ENCODE measurements around the gene GAB4.

The GAB4 gene

DNA sequence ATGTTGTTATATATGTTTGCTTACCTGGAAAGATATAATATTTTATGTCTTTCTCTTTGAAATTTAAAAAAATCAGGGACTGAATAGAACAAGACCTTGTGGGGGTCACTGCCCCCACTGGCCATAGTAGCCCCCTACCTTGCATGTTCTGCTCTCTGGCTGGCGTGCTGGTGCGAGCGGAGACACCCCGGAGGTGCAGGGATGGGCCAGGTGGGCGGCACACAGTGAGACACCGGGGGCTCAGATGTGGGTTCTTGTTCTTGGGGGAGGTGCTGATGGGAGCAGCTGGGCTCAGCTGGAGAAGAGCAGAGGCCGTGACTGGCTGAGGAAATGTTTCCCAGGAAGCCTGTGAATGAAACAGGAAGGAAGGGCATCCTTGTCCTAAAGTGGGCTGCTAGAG, 20.2 kb downstream of the GAB4 start:
- no peak for DNase-seq

DNA sequence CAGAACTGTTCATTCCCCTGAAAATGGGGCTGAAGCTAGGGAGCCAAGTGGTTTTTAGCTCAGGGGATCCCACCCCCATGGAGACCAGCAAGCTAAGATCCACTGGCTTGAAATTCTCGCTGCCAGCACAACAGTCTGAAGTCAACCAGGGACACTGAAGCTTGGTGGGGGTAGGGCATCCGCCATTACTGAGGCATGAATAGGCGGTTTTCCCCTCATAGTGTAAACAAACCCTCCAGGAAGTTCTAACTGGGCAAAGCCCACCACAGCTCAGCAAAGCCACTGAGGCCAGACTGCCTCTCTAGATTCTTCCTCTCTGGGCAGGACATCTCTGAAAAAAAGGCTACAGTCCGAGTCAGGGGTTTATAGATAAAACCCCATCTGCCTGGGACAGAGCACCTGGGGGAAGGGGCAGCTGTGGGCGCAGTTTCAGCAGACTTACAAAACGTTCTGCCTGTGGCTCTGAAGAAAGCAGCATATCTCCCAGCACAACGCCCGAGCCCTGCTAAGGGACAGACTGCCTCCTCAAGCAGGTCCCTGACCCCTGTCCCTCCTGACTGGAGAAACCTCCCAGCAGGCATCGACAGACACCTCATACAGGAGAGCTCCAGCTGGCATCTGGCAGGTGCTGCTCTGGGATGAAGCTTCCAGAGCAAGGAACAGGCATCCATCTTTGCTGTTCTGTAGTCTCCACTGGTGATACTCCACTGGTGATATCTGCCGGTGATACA, 32.7 kb downstream of the GAB4 start:
- no peak for DNase-seq

DNA sequence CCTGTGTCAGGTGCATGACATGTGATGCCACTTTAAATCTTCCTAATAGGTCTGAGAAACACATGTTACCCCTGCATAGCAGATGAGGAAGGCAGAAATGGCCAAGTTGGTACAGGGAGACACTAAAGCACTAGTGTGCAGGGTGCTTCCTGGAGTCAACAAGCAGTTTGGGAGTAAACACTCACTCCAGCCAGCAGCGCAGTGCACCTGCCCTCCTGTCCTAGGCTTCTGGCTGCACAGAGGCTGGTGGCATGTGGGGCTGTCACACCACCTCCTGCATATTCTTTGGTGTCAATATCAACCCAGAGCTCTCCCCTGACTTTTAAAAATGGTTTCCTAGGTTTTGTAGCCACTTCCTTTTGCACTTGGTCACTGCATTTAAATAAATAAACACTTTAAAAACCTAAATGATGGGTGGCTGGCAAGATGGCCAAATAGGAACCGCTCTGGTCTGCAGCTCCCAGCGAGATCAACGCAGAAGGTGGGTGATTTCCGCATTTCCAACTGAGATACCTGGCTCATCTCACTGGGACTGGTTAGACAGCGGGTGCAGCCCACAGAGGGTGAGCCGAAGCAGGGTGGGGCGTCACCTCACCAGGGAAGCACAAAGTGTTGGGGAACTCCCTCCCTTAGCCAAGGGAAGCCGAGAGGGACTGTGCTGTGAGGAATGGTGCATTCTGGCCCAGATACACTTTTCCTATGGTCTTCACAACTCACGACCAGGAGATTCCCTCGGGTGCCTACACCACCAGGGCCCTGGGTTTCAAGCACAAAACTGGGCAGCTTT, 33.5 kb downstream of the GAB4 start:
- no peak for DNase-seq

DNA sequence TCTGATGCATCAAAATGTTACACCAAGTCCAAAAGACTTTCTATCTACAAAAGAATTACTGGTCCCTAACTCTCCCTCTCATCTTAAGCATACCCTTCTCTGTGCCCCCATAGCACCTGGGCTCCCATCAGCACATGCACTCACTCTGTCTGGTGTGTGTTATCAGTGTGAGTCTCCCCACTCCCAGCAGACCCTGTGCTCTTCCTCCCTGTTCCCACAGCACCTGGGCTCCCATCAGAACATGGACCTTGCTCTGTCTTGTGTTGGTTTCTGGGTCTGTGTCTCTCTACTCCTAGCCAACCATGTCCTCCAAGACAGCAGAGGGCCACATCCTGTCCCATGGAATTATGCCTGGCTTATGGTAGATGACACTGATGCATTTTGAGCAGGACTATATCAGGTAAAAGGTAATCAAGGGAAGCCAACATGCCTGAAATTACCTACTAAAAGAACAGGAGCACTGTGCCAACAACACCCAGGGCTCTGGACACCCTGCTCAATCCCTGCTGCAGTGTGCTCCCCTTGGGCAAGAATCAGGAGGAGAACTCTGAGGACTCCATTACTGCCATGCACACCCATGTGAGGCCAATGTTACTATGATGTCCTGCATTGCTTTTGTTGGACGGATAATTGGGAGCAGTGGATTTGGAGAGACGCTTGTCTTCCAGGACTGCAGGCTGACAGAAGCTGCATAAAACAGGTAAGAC, 34.3 kb downstream of the GAB4 start:
- DNase-seq: no peak

DNA sequence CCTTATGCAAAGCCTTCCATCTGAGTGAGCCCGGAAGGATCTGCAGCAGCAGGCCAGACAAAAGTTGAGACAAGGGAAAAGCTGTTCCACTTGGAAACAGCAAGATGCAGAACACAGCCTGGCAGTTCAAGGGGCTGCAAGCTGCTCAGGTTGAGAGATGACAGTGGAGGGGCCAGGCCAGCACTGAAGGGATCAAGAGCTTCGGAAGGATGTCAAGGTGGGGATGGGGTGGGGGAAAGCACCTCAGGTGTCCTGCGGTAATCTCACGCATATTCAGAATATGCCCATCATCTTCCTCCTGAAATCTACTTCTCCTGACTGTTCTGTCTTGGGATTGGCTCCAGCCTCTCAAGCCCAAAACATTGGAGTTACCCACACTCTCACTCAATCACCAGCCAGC, 35.7 kb downstream of the GAB4 start:
- no peak for DNase-seq

DNA sequence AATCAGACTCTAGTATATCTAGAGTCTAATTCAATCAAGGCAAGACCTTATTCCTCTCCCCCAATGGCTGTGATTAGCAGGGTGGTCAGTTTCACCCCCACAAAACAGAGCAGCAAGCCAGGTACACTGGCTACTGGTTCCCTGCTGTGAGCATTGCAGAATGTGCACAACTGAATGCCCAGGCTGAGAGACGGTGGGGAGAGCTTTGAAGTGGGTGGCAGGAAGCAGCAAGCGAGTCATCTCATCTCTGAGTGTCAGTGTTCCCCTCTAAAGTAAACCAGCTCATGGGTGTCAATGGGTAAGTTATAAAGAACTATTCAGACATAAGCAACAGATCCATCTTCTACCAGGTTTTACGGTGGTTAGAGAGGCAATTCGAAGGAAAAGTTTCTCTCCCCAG, 37.6 kb downstream of the GAB4 start:
- no peak for DNase-seq

DNA sequence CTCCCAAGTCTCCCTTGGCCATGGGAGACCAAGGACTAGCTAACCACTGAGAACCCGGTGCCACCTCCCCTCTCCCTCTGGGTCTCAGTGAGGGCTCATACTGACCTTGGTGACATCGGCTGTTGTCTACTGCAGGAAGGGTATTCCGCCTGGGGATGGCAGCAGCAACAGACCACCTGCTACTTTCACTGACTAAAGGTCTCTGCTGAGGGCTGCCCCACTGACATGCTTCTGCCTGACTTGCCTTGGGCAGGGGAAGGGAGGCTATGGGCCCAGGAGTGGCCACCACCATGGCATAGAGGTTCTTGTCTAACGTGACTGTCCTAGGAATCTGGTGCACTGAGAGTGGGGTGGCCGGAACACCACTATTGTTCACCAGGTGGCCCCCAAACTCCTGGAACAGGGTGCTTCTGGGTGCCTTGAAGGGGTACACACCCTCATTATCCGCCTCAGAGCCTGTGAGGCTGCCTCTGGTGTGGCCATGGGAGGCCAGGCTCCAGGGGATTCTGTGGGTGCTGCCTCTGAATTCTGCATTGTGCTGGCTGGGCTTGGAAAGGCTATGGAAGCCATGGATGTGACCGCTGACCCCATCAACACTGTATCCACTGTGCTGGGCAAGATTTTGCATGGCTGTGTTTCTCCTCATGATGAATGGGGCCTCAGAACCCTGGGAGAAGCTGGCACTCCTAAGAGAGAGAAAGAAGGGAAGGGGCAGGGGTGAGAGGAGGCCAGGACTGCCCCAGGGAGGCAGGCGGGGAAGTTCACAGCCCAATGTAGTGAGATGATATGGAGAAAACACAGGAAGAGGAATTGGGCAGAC, 38.3 kb downstream of the GAB4 start:
- DNase-seq: no peak

DNA sequence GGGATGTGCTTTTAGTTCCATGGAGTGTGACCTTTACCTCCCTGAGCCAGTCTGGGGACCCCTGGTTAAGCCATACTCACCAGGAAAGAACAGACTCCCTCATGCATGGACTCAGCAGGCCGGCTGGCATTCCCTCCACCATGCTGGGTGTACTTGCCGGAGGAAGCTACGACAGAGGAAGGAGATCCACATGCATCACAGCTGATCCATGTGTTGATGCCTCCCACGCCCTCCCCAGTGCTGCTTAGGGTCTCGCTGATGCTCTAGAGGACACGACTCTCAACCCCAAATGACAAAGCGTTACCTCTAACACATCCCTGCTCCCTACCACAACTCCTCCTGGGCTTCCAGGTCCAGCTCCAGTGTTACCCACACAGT, 39.8 kb downstream of the GAB4 start:
- DNase-seq: no peak

DNA sequence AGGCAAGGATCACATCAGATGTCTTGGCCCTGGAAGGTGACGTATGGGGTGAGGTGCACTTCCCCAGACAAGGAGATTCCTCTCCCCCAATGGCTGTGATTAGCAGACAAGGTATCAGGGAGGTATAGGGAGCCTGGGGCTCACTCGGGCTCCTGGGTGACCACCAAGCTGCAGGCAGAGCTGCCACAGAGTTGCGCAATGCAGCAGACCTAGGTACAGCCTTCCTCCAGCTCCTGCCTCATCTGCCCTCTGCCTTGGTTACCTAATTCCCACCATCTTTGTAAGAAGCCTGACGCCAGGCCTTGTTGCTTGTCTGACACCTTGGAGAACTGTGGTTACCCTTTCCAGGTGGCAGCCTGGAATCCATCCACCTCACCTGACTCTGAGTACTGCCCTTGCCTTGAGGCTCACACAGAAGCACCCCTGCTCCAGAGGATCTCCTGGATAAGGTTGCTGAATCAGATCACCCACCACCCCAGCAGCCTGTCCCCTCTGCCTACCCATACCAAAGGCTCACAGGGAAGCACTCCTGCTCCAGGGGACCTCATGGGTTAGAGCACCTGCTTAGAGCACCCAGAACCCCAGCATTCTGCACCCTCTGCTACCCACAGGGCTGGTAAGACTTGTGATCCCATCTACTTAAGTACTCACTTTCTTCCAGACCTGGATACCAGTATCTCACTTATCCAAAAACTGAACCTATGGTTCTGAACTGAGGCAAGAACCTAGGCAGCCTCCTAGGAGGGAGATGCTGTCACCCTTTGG, 40.4 kb downstream of the GAB4 start:
- no peak for DNase-seq

DNA sequence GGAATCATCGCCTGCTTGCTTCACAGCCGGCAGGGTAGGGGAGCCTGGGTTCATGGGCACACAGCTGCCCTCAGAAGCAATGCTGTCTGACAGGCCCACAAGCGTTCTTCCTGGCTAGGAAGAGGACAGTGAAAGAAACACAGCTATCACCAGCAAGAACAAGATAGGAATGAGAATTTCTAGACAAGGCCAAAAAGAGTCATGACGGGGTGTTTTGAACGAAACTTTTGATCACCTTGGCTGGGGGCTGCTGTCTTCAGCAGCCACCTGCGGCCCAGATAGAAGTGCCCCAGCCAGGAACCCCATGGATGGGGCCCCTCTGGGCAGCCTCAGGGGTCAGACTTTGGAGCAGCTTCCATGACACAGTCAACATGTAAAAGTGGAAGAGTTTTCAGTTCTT, 41.8 kb downstream of the GAB4 start:
- DNase-seq: no peak

DNA sequence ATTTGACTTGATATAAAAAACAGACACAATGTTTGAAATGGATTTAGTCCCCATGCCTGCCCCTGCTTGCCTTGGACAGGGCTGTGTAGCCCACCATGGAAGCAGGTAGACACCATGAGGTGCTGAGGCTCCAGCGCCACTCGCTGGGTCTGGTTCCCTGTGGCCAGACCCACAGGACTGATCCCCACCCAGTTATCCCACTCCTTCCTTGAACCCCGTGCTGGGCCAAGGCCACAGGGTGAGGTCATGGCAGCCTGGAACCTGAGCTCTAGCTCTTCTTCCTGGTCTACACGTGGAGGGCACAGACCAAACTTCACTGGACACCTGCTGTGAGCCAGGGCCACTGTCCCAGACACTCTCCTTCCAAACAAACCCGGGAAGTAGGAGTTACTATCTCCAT, 42.5 kb downstream of the GAB4 start:
- DNase-seq: no peak

DNA sequence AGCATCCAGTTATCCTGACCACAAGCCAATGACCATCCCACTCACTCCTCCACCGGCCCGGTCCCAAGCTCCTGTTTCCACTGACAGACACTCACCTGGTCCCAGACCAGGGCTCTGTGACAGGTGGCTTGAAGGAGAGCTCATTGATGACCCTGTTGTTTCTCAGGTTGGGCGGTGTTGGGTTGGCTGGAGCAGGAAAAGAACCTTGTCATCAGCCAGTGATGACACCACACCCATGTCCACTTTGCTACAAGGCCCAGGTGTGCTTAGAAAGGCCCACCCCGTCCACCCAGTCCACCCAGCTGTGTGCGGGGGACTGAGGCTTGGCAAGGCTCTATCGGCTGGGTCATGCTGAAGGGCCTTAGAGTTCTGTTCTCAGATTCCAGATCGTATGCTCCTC, 42.9 kb downstream of the GAB4 start:
- DNase-seq: no peak

DNA sequence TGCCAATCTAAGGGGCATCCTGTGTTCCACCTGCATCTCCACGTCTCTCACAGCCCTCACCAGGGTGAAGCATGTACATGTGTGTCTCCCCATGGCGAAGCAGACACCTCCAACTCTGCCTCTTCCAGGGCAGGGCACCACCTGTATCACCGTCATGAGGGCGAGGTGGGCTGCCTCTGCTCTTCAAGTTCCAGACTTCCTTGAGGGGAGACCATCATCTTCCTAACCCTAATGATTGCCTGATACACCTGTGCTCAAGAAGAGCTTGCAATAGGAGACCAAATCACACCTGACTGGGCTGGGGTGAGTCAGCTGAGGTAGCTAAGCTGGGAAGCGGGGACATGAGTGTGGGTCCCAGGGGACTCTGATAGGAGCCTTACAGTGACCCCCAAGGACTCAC, 43.7 kb downstream of the GAB4 start:
- DNase-seq: no peak

DNA sequence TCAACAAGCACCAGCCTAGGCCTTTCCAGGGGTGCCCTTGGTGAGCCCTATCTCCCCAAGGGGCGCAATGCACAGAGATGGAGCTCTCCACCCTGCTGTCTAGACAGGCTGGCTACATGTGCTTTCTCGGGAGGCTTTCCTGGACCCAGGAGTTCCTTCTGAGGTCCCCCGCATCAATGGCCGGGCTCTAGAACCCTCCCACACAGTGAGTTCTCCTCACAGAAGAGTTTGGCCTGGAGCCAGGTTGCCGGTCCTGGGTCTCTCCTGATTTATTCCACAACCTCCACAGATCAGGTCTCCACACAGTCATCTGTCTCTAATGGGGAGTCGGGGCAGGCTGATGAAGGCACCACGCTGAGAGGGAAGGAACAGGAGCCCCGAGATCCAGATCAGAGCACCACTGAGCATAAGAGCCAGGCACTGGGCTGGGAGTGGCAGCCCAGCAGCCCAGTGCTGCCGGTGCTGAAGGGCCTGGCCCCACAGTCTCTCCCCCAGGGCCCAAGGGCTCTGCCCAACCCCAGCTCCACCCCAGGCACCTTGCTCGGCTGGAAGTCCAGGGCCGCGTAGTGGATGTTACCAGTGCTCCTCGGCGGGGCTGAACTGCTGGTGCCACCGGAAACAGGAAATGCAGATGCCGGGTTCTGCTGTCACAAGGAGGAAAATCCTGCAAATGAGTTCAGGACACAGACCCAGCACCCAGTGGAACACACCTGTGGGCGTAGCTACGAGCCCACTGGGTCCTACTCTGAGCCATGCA, 44.7 kb downstream of the GAB4 start:
- no peak for DNase-seq

DNA sequence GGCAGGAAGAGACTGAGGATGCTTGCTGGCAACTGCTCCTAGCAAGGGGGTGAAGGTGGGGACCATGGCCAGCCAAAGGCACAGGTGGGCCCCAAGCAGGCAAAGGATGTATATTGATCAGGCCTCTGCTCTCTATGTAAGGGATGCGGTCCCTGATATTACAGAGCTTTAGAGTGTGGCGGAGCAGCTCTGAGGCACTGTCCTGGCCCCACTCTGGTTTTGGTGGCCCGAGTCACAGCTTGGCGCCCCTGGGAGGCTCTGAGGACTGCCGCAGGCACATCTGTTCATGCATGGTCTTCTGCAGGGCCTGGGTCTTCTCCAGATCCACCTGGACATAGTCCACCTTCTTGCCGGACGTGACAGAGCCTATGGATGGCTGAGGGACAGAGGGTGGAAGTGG, 45.5 kb downstream of the GAB4 start:
- DNase-seq: no peak

DNA sequence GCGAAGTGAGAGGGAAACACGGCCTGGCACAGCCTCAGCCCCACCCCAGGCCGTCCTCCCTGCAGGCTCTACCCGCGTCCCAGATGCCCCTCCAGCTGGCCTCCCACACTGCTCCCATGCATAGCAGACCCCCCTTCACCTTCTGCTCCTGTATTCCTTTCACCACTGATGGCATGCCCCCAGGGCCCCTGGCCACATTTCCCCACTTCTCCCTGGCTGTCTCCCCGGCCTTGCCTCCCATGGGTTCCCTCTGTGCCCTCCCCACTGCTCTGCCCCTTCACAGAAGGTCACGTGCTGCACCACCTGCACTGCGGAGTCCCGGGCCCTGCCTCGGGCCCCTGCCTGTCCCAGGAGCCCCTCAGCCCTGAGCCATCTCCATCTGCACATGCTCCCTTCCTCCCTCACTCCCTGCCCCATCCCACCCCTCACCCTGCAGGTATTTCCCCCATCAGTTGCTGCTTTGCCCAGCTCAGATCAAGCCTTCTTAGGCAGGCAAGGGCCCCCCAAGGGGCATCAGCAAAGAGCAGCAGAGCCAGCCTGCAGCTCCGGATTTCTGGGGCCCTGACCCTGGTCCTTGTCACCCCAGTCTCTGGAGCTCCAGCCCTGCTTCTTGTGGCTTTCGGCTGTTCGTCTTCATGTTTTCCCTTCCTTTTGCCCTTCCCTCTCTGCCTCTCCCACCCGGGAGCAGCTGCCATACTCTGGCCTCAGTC, 46.4 kb downstream of the GAB4 start:
- DNase-seq: no peak

DNA sequence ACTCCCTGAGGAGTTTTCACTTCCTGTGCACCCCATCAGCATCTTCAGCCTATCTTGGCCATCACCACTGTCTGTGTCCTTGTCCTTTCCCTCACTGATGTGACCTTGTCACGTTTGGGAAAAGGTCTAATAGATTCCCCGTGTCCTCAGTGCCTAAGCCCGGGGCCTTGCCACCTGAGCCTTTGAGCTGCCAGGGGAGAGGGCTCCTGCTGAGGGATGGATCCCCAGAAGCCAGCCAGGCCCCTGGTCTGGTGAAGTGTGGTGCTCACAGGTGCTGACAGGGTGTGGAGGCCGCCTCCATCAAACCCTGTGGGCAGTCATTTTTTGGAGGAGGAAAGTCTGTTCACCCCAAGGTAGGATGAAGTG, 47.2 kb downstream of the GAB4 start:
- no peak for DNase-seq

DNA sequence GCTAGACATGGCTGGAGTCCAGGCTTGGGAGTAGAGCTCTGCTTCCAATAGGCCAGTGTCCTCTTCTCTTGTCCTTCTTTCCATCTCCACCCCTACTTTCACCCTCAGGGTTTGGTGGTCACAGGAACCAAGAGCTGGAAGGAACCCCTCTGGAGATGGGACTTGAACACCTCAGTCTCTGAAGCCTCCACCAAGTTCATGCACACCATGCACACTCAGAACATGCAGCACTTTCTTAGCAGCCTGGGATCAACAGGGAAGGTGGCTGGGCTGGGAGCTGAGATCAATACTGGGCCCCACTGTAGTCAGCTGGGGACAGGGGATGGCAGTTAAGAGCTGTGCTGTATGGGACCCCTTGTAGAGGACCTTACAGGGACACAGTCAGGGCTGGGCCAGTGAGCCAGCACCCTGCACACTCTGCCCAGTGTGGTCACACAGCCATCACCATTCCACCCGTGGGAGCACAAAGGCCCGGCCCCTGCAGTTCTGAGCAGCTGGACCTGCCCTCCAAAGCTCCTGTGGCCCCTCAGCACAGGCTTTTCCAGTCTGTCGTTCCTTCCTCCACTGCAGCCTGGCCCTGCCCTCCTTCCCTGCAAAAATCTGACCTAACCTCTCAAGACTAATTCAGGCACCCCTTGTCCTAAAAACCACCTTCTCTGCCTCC, 47.7 kb downstream of the GAB4 start:
- DNase-seq: no peak

DNA sequence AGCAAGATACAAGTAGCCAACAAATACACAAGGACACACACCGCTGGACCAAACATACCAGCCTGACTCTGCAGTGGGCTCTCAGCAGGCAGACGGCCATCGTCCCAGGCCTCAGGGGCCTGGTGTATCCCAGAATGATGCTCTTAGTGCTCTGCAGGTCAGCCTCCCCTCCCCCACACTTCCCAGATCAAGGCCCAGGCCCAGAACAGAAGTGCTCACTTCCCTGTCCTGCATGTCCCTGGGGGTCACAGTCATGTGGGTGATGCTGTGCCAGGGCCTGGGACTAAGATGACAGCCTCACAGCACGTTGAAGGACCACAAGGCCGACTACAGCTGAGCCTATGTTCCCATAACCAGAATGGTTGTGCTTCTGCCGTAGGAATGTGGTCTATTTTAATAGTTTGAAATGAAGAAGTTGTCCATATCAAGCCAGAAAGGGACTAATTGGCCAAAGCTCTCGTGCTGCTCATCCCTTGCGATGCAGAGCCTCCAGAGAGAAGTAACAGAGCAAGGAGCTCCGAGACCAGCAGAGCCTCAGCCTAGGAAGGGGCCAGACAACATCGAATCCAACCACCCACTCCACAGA, 48.6 kb downstream of the GAB4 start:
- no peak for DNase-seq

DNA sequence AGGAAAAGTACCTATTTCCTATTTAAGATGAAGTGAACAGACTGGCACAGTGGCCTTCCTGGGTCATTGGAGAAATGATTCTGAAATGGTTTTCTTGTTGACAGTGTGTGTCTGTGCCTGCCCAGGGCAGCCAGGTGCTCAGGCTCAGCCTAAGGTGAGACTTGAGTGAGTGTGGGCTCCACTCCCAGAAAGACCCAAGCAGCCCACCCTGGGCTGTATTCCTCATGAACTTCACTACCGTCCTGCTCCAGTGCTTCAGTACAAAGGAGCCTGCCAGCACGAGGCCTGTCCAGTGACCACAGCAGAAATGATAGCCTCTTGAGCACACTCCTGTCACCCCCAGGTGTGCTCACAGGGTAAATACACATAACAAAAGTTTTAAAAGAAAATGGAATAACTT, 49.5 kb downstream of the GAB4 start:
- DNase-seq: no peak

All from activated CD4-positive, alpha-beta T cell treated with anti-CD3 and anti-CD28 coated beads for 4 hours (primary cell).